GM21360 (cell line): ENCODE results near the gene ADAMTS4.

ENCODE experiments used
- ATAC-seq: cut with Tn5 transposase; IDR thresholded peaks from one replicate; pipeline ENCODE4 v1.9.1; 2021; ENCODE audit warnings: mild to moderate bottlenecking, moderate library complexity; ENCODE audit not compliant: unreplicated experiment

The ADAMTS4 gene

DNA sequence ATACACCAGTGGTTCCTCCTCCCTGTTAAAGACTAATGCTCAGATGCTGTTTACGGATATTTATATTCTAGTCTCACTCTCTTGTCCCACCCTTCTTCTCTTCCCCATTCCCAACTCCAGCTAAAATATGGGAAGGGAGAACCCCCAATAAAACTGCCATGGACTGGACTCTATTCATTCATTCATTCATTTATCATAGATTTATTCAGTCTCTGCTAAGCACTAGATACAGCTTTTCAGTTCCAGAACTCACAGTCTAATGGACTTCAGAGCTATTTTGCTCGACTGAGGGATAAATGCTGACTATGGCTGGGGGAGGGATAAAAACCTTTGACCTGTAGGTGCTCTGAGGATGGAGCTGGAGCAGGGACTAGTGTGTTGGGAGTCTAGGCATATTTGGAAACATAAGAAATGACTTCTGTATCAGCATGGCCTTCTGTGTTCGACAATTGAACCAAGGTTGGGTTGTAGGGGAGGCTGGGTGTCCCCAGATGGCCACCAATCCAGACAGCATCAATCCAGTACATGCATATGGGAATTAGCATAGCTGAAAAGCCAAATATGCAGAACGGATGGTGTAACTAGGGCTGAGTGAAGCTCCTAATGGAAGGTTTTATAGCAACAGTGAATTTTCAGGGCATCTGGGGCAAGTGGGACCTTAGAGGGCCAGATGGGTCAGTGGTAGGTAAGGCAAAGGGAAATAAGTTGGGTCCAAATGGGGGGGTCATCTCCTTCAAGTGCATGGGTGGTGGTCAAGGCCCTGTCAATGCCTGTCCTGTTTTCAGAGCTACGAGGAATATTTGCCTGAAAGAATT is 20.4 kb upstream of the ADAMTS4 start:
- ATAC-seq, result no peak

GRCh38 chr1:161218301-161219077 is 19.6 kb upstream of the ADAMTS4 start:
- ATAC-seq, result no peak

DNA sequence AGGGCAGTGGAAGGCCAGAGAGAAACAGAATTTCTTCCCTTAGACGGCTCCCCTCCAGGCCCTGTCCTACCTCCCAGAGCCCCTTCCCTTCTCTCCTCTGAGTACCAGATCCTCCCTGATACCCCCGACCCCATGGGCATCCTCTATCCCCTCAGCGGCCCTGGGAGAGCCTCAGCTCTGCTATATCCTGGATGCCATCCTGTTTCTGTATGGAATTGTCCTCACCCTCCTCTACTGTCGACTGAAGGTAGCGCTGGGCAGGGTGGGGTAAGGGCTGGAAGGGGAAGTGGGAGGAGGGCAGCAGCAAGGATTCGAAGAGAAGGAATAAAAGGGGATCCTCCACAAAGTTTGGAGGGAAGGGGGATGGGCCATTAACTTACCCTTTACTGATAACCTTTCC is 19.0 kb upstream of the ADAMTS4 start:
- no peak for ATAC-seq

DNA sequence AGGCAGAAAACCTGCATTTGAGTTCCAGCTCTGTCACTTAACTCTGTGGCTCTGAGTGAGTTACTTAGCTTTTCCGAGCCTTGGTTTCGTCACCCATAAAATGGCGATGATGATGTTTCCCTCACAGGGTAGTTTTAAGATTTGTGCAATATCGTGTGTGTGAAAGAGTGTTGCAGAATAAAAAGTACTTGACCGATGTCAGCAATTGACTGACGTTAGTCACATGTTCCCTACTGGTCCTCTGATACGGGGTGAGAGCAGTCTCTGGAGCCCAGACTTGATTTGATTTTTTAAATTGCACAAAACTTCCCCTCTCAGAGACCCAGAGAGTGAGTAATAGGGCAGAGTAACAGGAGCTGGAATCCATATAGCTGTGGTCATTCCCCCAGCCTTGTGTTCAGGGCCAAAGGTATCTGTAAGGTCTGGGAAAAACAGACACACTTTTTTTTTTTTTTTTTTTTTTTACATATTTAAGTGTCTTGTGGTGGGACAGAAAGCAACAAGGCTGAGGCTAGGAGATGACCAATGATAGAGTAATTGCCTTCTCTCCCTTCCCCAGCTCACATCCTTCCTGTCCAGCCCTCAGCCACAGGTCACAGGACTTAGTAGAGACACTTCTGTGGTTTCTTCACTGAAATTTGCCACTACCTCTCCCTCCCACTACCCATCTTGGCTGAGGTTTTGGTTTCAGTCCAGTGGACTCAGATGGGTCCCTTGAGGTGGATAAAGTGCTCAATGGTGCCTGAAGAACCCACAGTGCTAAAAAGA is 18.3 kb upstream of the ADAMTS4 start:
- peak; percentile 75 for ATAC-seq

GRCh38 chr1:161215076-161215475 is 16.2 kb upstream of the ADAMTS4 start, which contains the start of gene FCER1G:
Gene FCER1G (plus strand): TSS chr1:161215295. CDS start chr1:161215322, 27 bp downstream.
- ATAC-seq, result no peak

DNA sequence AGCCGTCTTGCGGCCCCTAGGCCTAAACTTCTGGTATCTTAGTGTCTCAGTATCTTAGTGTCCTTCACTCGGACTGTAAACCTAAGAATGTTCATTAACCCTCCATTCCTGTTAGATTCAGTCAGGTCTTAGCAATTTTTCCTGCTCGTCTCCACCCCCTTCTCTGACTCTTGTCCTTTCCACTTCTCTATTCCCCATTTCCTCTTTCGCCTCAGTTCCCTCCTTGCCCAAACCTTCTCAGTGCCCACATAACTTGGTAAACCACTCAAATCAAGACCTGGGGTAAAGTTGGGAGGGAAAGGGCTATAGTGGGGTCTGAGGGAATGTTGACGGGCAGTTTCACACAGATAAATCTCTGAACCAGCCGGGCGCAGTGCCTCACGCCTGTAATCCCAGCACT is 15.5 kb upstream of the ADAMTS4 start:
- ATAC-seq, result no peak

DNA sequence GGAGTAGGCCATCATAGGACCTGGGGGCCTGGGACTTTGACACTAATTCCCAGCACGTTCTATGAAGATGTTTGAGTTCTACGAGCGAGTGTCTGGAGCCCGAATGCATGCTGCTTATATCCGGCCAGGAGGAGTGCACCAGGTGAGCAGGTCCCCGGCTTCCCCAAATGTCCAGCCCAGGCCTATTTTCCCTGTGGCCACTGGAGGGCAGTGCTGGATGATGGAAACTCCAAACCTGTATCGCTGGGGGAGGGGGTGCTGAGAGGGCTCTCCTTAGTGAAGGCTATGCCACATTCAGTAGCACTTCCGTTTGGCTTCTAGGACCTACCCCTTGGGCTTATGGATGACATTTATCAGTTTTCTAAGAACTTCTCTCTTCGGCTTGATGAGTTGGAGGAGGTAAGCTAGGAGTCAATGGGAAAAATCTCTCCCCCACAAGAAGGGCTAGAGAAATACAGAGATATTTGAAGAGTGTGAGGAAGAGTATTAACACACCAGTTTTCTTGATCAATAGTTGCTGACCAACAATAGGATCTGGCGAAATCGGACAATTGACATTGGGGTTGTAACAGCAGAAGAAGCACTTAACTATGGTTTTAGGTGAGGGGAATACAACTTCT is 11.0 kb upstream of the ADAMTS4 start:
- ATAC-seq, result peak; percentile 59

- no peak for ATAC-seq
Measured at GRCh38 chr1:161207173-161207572, 8.3 kb upstream of the ADAMTS4 start.

- ATAC-seq, result no peak
Measured at GRCh38 chr1:161206411-161207140, 7.7 kb upstream of the ADAMTS4 start.

GRCh38 chr1:161201836-161202712 is 3.2 kb upstream of the ADAMTS4 start, which contains the start of gene NDUFS2:
Gene NDUFS2 (plus strand): TSS chr1:161202367. CDS start chr1:161202386, 19 bp downstream.
- ATAC-seq, result peak; percentile 88

- ATAC-seq, result no peak
Measured at GRCh38 chr1:161200992-161201835, 2.4 kb upstream of the ADAMTS4 start.

DNA sequence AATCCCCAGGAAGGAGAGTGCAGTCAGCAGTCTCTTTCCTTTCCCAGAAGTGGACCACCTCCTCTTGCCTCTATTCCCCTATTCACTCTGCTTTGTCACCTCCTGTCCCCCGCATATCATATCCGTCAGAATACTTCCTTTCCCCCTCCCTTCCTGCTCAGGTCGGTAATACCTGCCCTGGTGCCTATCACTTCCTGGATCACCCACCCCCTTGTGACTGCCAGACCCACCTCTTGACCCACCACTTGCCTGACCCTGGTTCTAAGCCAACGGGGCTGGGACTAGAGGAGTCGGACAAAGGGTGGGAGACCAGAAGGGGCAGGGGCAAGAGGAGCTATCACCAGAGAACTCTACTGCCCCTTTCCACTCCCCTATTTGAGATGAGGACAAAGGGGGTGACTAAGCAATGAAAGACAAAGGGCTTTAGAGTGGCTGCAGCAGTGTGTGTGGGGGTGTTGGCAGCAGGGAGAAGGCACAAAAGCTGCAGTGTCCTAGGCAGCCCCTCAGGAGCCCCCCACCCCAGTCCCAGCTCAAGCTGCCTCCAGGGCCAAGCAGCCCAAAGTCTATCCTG is 1.7 kb upstream of the ADAMTS4 start:
- no peak for ATAC-seq

GRCh38 chr1:161199506-161200139 is 769 bp upstream of the ADAMTS4 start:
- ATAC-seq, result no peak

- ATAC-seq, result no peak
Measured at GRCh38 chr1:161198194-161198896, 509 bp downstream of the ADAMTS4 start.

DNA sequence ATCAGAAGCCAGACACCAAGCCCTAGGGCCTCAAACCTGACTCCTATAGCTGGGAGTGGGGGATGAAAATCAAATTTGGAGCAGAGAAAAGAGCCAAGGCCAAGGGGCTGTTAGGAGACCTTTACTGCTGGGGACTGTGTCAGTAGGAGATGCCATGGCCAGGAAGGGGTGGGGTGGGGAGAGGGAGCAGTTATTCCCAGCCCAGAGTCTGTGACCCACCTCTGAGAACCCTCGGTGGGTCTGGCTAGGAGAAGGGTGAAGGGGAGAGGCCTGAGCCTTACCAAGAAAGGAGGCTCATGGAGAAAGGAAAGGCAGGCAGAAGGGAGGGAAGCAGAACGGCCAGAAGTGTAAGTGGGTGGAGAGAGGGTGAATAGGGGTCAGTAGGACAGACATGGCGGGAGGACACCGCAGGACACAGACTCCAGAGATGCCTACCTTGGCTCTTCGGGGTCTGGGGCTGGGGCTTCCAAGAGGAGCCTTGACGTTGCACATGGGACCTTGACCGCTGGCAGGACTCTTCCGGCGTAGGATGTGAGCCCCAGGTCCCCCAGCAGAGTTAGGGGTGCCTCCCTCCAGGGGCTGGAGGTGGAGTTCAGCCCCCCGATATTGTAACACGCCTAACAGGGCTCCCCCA is 1.2 kb downstream of the ADAMTS4 start:
- no peak for ATAC-seq
